Measurements from ENCODE around the gene EVI5.

EVI5 gene

GRCh38 chr1:92831368-92831761 lies 46.5 kb upstream of the EVI5 start:
- no peak overlapping the region for H3K4me3 ChIP-seq (ENCODE audit: low read depth, low read length)
- DNase-seq (ENCODE audit: low read depth, low spot score) = no peak
- TF ChIP-seq CTCF (IDR thresholded peaks at IDR 0.05; ENCODE audit: insufficient read depth, low read length, missing control alignments) = no peak
- ChIA-PET CTCF (interaction anchor here (0.7 to 3.5 kb wide), 23 partner anchors 10 to 192 kb away, joined by 3 to 65 read pairs (median 4); partner anchors contain the start of genes DIPK1A and EVI5), POLR2A (interaction anchor here (0.6 to 1.8 kb wide), 8 partner anchors 11 to 210 kb away, joined by 3 to 13 read pairs (median 5); partner anchors contain the start of gene EVI5)

DNA sequence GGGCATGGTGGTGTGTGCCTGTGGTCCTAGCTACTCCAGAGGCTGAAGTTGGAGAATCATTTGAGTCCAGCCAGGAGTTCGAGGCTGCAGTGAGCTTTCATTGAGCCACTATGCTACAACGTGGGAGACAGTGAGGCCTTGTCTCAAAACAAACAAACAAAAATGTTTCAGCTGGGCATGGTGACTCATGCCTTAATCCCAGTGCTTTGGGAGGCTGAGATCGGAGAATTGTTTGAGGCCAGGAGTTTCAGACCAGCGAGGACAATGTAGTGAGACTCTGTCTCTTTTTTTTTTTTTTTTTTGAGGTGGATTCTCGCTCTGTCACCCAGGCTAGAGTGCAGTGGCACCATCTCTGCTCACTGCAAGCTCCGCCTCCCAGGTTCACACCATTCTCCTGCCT lies 41.9 kb upstream of the EVI5 start:
- no peak for DNase-seq (ENCODE audit: low read depth, low spot score)
- no peak overlapping the region for H3K4me3 ChIP-seq (ENCODE audit: low read depth, low read length)
- CTCF ChIA-PET = interaction anchor here (0.9 to 2.8 kb wide), 2 partner anchors 8 to 78 kb away, joined by 5 to 20 read pairs; no protein-coding TSS in a partner anchor
- TF ChIP-seq CTCF (IDR thresholded peaks at IDR 0.05; ENCODE audit: insufficient read depth, low read length, missing control alignments) = no peak
- POLR2A ChIA-PET = no interaction called here

GRCh38 chr1:92822879-92823278 lies 38.0 kb upstream of the EVI5 start:
- no peak for DNase-seq (ENCODE audit: low read depth, low spot score)
- POLR2A ChIA-PET = no interaction called here

DNA sequence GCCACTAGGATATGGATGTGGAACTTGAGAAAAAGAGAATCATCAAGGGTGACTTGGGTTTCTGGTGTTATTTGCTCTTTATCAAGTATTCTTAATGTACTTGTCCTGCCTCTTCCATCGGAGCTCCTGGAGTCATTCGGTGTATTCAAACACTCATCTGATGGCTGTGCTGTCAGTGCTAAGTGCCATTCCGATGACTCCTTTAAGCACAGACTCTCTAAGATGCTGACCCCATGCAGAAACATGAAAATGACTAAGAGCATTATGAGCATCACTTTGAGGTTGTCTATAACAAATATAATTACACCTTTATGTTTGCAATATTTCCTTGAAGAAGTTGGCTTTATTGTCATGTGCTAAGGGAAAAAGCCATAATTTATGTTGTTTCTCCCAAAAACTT lies 35.6 kb upstream of the EVI5 start:
- H3K4me3 ChIP-seq (ENCODE audit: low read depth, low read length) = no peak overlapping the region
- ChIA-PET CTCF (interaction anchor here (0.8 to 8.1 kb wide), 5 partner anchors 9 to 73 kb away, joined by 3 to 113 read pairs (median 5); partner anchors contain the start of gene RPL5), POLR2A (no interaction called here)
- no peak for DNase-seq (ENCODE audit: low read depth, low spot score)
- no peak for TF ChIP-seq CTCF (IDR thresholded peaks at IDR 0.05; ENCODE audit: insufficient read depth, low read length, missing control alignments)

More at GRCh38 chr1:92822879-92823278, 38.0 kb upstream of the EVI5 start:
- H3K4me3 ChIP-seq (ENCODE audit: low read depth, low read length) = no peak overlapping the region
- TF ChIP-seq CTCF (IDR thresholded peaks at IDR 0.05; ENCODE audit: insufficient read depth, low read length, missing control alignments) = no peak
- CTCF ChIA-PET = interaction anchor here (8.1 kb wide), 1 partner anchor 8 kb away, joined by 65 read pairs; the partner anchor contains the start of gene RPL5

DNA sequence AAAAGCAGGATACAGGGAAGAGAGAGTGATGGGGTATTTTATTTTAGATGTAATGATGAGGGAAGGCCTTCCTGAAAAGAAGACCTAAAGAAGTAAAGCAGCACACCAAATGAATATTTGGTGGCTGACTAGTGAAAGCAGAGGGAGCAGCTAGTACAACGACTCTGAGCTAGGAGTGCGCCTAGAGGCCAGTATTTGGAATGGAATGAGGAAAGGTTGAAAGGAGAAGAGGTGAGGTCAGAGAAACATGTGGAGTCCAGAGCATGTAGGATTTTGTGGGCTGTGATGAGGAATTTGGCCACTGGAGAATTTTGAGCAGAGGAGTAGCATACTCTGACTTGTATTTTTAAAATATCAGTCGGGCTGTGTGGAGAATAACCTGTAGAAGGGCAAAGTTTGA lies 35.1 kb upstream of the EVI5 start:
- CTCF ChIA-PET = interaction anchor here (0.8 to 8.1 kb wide), 10 partner anchors 8 to 511 kb away, joined by 3 to 113 read pairs (median 13); partner anchors contain the start of gene RPL5
- DNase-seq (ENCODE audit: low read depth, low spot score) = no peak
- no peak overlapping the region for H3K4me3 ChIP-seq (ENCODE audit: low read depth, low read length)
- no peak for TF ChIP-seq CTCF (IDR thresholded peaks at IDR 0.05; ENCODE audit: insufficient read depth, low read length, missing control alignments)
- POLR2A ChIA-PET = no interaction called here

DNA sequence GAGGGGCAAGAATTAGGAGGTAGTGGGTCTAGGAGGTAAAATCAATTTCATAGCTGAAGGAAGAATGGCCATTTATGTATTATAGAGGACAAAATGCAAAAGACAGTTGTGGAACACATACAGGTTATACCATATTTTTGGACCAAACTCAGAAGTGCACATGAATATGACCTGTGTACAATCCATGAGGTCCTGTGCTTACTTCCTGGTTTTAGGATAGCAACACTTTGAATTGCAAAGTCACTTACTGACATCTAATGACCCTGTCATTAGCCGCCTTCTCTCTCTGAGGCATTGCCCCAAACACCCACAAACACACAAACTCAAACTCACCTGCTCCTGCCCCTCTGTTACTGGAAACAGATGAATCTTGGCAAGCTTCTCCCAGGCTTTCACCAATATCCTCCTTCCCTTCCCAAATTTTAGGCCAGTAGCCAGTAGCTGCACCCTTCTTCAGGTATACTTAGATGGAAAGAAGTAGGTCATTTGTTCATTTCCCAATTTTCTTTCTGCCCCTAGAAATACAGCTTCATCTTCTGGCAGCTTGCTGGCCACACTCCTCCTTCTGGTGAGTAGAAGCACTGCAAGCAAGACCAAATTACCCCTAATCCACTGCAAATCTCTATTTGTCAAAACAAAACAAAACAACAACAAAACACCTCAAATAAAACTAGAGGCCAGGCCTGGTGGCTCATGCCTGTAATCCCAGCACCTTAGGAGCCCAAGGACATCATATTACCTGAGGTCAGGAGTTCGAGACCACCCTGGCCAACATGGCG lies 33.3 kb upstream of the EVI5 start:
- no peak for DNase-seq (ENCODE audit: low read depth, low spot score)
- H3K4me3 ChIP-seq (ENCODE audit: low read depth, low read length) = no peak overlapping the region
- POLR2A ChIA-PET = no interaction called here
- TF ChIP-seq CTCF (IDR thresholded peaks at IDR 0.05; ENCODE audit: insufficient read depth, low read length, missing control alignments) = peak; percentile 70
- CTCF ChIA-PET = interaction anchor here (0.6 to 8.1 kb wide), 27 partner anchors 8 to 509 kb away, joined by 3 to 113 read pairs (median 4); partner anchors contain the start of genes EVI5 and RPL5
